ENCODE measurements around the gene KIAA1217. TPM values are rescaled to one million over a fixed set of nuclear protein-coding genes. Genes with fewer than 3 reads are reported as not detected.

Gene KIAA1217
- total RNA-seq, 1 experiment from 2014 or later: 48.3 TPM

DNA sequence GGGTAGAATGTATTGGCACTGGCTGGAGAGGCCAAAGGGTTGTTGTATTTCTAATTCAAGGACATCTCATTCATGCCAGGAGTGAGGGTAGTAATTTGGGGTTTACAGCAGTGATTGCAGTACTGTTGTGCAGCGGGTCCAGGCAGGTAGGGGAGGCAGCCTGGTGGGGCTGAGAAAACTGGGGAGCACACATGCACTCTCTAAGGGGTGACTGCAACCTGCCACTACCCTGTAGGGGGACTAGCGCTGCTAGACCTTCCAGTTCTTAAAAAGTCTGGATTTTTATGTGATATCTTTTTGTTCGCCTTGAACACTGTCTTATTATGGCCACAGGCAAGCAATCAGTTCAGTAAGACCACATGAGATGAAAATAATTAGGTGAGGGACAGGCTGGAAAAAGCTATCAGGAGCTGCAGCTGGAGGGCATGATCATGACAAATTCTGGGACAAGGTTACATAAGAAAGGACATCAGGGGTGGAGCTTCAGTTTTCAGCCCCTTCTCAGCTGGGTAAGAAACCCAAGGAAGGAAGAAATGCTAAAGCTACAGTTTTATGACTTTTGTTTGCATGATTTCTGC, 365.7 kb downstream of the KIAA1217 start:
- no TSS peak for BruUV-seq (replicated peaks)
- no peaks in the 10 kb centered on the region for H3K27me3 Mint-ChIP-seq (ENCODE audit: insufficient read depth, unreplicated experiment)

GRCh38 chr10:24575481-24576002, 366.6 kb downstream of the KIAA1217 start:
- TF ChIP-seq, protein P1, sequence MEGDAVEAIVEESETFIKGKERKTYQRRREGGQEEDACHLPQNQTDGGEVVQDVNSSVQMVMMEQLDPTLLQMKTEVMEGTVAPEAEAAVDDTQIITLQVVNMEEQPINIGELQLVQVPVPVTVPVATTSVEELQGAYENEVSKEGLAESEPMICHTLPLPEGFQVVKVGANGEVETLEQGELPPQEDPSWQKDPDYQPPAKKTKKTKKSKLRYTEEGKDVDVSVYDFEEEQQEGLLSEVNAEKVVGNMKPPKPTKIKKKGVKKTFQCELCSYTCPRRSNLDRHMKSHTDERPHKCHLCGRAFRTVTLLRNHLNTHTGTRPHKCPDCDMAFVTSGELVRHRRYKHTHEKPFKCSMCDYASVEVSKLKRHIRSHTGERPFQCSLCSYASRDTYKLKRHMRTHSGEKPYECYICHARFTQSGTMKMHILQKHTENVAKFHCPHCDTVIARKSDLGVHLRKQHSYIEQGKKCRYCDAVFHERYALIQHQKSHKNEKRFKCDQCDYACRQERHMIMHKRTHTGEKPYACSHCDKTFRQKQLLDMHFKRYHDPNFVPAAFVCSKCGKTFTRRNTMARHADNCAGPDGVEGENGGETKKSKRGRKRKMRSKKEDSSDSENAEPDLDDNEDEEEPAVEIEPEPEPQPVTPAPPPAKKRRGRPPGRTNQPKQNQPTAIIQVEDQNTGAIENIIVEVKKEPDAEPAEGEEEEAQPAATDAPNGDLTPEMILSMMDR (IDR thresholded peaks at IDR 0.05; ENCODE audit: unreplicated experiment): no peak
- ChIA-PET POLR2A (no interaction called here), CTCF (interaction anchor here (0.7 kb wide), 1 partner anchor 23 kb away, joined by 3 read pairs; no protein-coding TSS in a partner anchor)
- BruUV-seq (replicated peaks): no TSS peak
- no peak overlapping the region for H3K27ac Mint-ChIP-seq (ENCODE audit: low read depth, unreplicated experiment)
- peaks cover 21% of the 10 kb centered on the region for H3K36me3 Mint-ChIP-seq (ENCODE audit: insufficient read depth, unreplicated experiment)
- peaks cover 6% of the 10 kb centered on the region for H3K4me1 Mint-ChIP-seq (ENCODE audit: insufficient read depth, unreplicated experiment)
- no peaks in the 10 kb centered on the region for H3K27me3 Mint-ChIP-seq (ENCODE audit: insufficient read depth, unreplicated experiment)
- H3K9me3 Mint-ChIP-seq (ENCODE audit: unreplicated experiment): no peaks in the 10 kb centered on the region
- no peak overlapping the region for H3K4me3 Mint-ChIP-seq (ENCODE audit: unreplicated experiment)
- DNase-seq (ENCODE audit: unreplicated experiment): no peak
- intact Hi-C loops (cut with micrococcal nuclease): no loop called here

More for the DNA sequence above, 365.7 kb downstream of the KIAA1217 start:
- POLR2A ChIA-PET: no interaction called here
- CTCF ChIA-PET: no interaction called here
- Mint-ChIP-seq H3K9me3 (ENCODE audit: unreplicated experiment) (no peaks in the 10 kb centered on the region), H3K36me3 (ENCODE audit: insufficient read depth, unreplicated experiment) (peaks cover 12% of the 10 kb centered on the region), H3K4me1 (ENCODE audit: insufficient read depth, unreplicated experiment) (peaks cover 6% of the 10 kb centered on the region), H3K27ac (ENCODE audit: low read depth, unreplicated experiment) (no peak overlapping the region), H3K4me3 (ENCODE audit: unreplicated experiment) (no peak overlapping the region)
- intact Hi-C loops (cut with micrococcal nuclease): no loop called here
- TF ChIP-seq, protein P1 (IDR thresholded peaks at IDR 0.05; ENCODE audit: unreplicated experiment): no peak
- DNase-seq (ENCODE audit: unreplicated experiment): no peak

DNA sequence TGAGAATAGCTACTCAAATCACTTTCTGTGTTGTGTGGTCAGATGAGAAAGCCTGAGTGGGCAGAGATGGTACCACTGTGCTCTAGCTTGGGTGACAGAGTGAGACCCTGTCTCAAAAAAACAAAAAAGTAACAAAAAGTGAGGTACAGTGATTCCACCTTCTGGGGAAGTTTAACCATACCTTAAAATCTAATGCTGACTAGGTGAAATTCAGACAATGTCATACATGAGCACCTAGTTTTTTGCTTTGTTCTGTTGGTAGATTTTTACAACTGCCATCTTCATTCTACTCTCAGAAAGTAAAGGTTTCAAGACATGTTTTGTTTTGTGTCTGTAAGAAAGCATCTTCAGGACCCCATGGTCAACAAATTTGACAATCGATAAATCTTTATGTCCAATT, 370.5 kb downstream of the KIAA1217 start:
- Mint-ChIP-seq H3K9me3 (ENCODE audit: unreplicated experiment) (no peaks in the 10 kb centered on the region), H3K4me1 (ENCODE audit: insufficient read depth, unreplicated experiment) (peaks cover 6% of the 10 kb centered on the region), H3K4me3 (ENCODE audit: unreplicated experiment) (no peak overlapping the region), H3K27me3 (ENCODE audit: insufficient read depth, unreplicated experiment) (no peaks in the 10 kb centered on the region), H3K36me3 (ENCODE audit: insufficient read depth, unreplicated experiment) (peaks cover 29% of the 10 kb centered on the region), H3K27ac (ENCODE audit: low read depth, unreplicated experiment) (no peak overlapping the region)
- POLR2A ChIA-PET: no interaction called here
- no peak for DNase-seq (ENCODE audit: unreplicated experiment)
- BruUV-seq (replicated peaks): no TSS peak
- TF ChIP-seq, protein P1 (IDR thresholded peaks at IDR 0.05; ENCODE audit: unreplicated experiment): no peak
- intact Hi-C loops (cut with micrococcal nuclease): no loop called here
- CTCF ChIA-PET: interaction anchor here (1.0 kb wide), 1 partner anchor 10 kb away, joined by 3 read pairs; no protein-coding TSS in a partner anchor

GRCh38 chr10:24579906-24580305, 371.0 kb downstream of the KIAA1217 start:
- Mint-ChIP-seq H3K27ac (ENCODE audit: low read depth, unreplicated experiment) (no peak overlapping the region), H3K9me3 (ENCODE audit: unreplicated experiment) (no peaks in the 10 kb centered on the region), H3K4me3 (ENCODE audit: unreplicated experiment) (no peak overlapping the region), H3K27me3 (ENCODE audit: insufficient read depth, unreplicated experiment) (no peaks in the 10 kb centered on the region), H3K4me1 (ENCODE audit: insufficient read depth, unreplicated experiment) (peaks cover 6% of the 10 kb centered on the region), H3K36me3 (ENCODE audit: insufficient read depth, unreplicated experiment) (peaks cover 30% of the 10 kb centered on the region)
- ChIA-PET CTCF (no interaction called here), POLR2A (no interaction called here)
- TF ChIP-seq, protein P1 (IDR thresholded peaks at IDR 0.05; ENCODE audit: unreplicated experiment): no peak
- BruUV-seq (replicated peaks): no TSS peak
- intact Hi-C loops (cut with micrococcal nuclease): no loop called here
- no peak for DNase-seq (ENCODE audit: unreplicated experiment)
